ENCODE measurements around the gene TNFSF13B. TPM values are rescaled to one million over a fixed set of nuclear protein-coding genes. Genes with fewer than 3 reads are reported as not detected.

Gene TNFSF13B
- total RNA-seq, 1 experiment from 2014 or later: 2.5 TPM

GRCh38 chr13:108289819-108290218 is 20.3 kb downstream of the TNFSF13B start:
- DNase-seq (ENCODE audit: unreplicated experiment): no peak
- Mint-ChIP-seq H3K27me3 (ENCODE audit: insufficient read depth, unreplicated experiment) (no peaks in the 10 kb centered on the region), H3K36me3 (ENCODE audit: insufficient read depth, unreplicated experiment) (no peaks in the 10 kb centered on the region), H3K9me3 (ENCODE audit: unreplicated experiment) (no peaks in the 10 kb centered on the region), H3K4me1 (ENCODE audit: insufficient read depth, unreplicated experiment) (no peaks in the 10 kb centered on the region), H3K27ac (ENCODE audit: low read depth, unreplicated experiment) (no peak overlapping the region), H3K4me3 (ENCODE audit: unreplicated experiment) (no peak overlapping the region)
- ChIA-PET CTCF (no interaction called here), POLR2A (no interaction called here)
- TF ChIP-seq CTCF (IDR thresholded peaks at IDR 0.05; ENCODE audit: unreplicated experiment): no peak
- no TSS peak for BruUV-seq (replicated peaks)
- intact Hi-C loops (cut with micrococcal nuclease): no loop called here

- DNase-seq (ENCODE audit: unreplicated experiment): no peak
- no peak overlapping the region for H3K4me3 Mint-ChIP-seq (ENCODE audit: unreplicated experiment)
- POLR2A ChIA-PET: no interaction called here
- no peaks in the 10 kb centered on the region for H3K36me3 Mint-ChIP-seq (ENCODE audit: insufficient read depth, unreplicated experiment)
- H3K4me1 Mint-ChIP-seq (ENCODE audit: insufficient read depth, unreplicated experiment): peaks cover 7% of the 10 kb centered on the region
- CTCF ChIA-PET: no interaction called here
- no peaks in the 10 kb centered on the region for H3K9me3 Mint-ChIP-seq (ENCODE audit: unreplicated experiment)
- intact Hi-C loops (cut with micrococcal nuclease): no loop called here
- no peaks in the 10 kb centered on the region for H3K27me3 Mint-ChIP-seq (ENCODE audit: insufficient read depth, unreplicated experiment)
- no peak overlapping the region for H3K27ac Mint-ChIP-seq (ENCODE audit: low read depth, unreplicated experiment)
- BruUV-seq (replicated peaks): no TSS peak
- TF ChIP-seq CTCF (IDR thresholded peaks at IDR 0.05; ENCODE audit: unreplicated experiment): no peak
Measured at GRCh38 chr13:108297114-108297513, 27.6 kb downstream of the TNFSF13B start.

- Mint-ChIP-seq H3K27me3 (ENCODE audit: insufficient read depth, unreplicated experiment) (no peaks in the 10 kb centered on the region), H3K27ac (ENCODE audit: low read depth, unreplicated experiment) (no peak overlapping the region), H3K36me3 (ENCODE audit: insufficient read depth, unreplicated experiment) (no peaks in the 10 kb centered on the region), H3K9me3 (ENCODE audit: unreplicated experiment) (no peaks in the 10 kb centered on the region), H3K4me1 (ENCODE audit: insufficient read depth, unreplicated experiment) (peaks cover 16% of the 10 kb centered on the region), H3K4me3 (ENCODE audit: unreplicated experiment) (no peak overlapping the region)
- BruUV-seq (replicated peaks): no TSS peak
- TF ChIP-seq CTCF (IDR thresholded peaks at IDR 0.05; ENCODE audit: unreplicated experiment): no peak
- ChIA-PET POLR2A (no interaction called here), CTCF (no interaction called here)
- peak; percentile 43 for DNase-seq (ENCODE audit: unreplicated experiment)
- intact Hi-C loops (cut with micrococcal nuclease): no loop called here
Measured at GRCh38 chr13:108302279-108302678, 32.8 kb downstream of the TNFSF13B start.

GRCh38 chr13:108304170-108305016 is 34.9 kb downstream of the TNFSF13B start:
- DNase-seq (ENCODE audit: unreplicated experiment): no peak
- Mint-ChIP-seq H3K36me3 (ENCODE audit: insufficient read depth, unreplicated experiment) (no peaks in the 10 kb centered on the region), H3K27me3 (ENCODE audit: insufficient read depth, unreplicated experiment) (no peaks in the 10 kb centered on the region), H3K4me1 (ENCODE audit: insufficient read depth, unreplicated experiment) (peaks cover 16% of the 10 kb centered on the region), H3K9me3 (ENCODE audit: unreplicated experiment) (no peaks in the 10 kb centered on the region), H3K4me3 (ENCODE audit: unreplicated experiment) (no peak overlapping the region), H3K27ac (ENCODE audit: low read depth, unreplicated experiment) (no peak overlapping the region)
- ChIA-PET CTCF (no interaction called here), POLR2A (interaction anchor here (0.6 kb wide), 1 partner anchor 43 kb away, joined by 5 read pairs; no protein-coding TSS in a partner anchor)
- no TSS peak for BruUV-seq (replicated peaks)
- intact Hi-C loops (cut with micrococcal nuclease): no loop called here
- no peak for TF ChIP-seq CTCF (IDR thresholded peaks at IDR 0.05; ENCODE audit: unreplicated experiment)

Data from MCF 10A (cell line).